ENCODE results near the gene BEST2. TPM values are rescaled to one million over a fixed set of nuclear protein-coding genes. Genes with fewer than 3 reads are reported as not detected.

The BEST2 gene
- total RNA-seq (not detected), polyA plus RNA-seq (not detected)
- long read RNA-seq, donor 1: 0 reads
- long read RNA-seq, donor 2: 0 reads

DNA sequence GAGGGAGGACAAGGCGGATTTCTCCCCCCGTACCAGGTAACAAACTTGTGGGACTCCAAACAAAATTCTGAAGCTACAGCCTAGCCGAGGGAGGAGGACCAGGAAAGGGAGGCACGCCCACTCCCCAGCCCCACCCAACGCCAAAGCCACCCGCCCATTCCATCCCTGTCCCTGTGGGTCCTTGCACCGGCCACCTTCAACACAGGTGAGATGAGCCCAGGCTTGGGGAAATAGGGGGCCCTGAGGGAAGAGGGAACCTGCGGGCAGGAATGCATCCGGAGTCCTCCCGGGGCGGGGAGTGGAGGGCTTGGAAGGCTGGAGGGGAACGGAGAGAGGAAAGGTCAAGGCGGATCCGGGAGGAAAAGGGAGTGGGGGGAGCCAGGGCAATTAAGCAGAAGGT is at the start of gene BEST2:
BEST2 (plus strand) TSS at position 157 of the 400 bp plus-strand sequence. CDS start 802 bp downstream, outside the sequence.
- Histone ChIP-seq H3K9me3 (peaks cover 0 to 13% (median 11%) of the 10 kb centered on the region in 8 donors), H3K4me1 (peaks cover 0 to 8% (median 0%) of the 10 kb centered on the region in 6 donors), H3K4me3 (no peak within 1 kb of the TSS), H3K27me3 (replicated peaks in 1 of 7) (peaks cover 0 to 66% (median 0%) of the 10 kb centered on the region in 7 donors), H3K36me3 (peaks cover 9 to 21% (median 17%) of the 10 kb centered on the region in 6 donors), H3K27ac (no peak within 1 kb of the TSS)
- intact Hi-C loops (cut with DNase I; ENCODE audit: low total_unique reads): no loop called here
- DNase-seq: no peak
- no peak for TF ChIP-seq POLR2A (IDR thresholded peaks at IDR 0.05)
- no peak for TF ChIP-seq POLR2AphosphoS5 (IDR thresholded peaks at IDR 0.05)
- TF ChIP-seq, protein P1, sequence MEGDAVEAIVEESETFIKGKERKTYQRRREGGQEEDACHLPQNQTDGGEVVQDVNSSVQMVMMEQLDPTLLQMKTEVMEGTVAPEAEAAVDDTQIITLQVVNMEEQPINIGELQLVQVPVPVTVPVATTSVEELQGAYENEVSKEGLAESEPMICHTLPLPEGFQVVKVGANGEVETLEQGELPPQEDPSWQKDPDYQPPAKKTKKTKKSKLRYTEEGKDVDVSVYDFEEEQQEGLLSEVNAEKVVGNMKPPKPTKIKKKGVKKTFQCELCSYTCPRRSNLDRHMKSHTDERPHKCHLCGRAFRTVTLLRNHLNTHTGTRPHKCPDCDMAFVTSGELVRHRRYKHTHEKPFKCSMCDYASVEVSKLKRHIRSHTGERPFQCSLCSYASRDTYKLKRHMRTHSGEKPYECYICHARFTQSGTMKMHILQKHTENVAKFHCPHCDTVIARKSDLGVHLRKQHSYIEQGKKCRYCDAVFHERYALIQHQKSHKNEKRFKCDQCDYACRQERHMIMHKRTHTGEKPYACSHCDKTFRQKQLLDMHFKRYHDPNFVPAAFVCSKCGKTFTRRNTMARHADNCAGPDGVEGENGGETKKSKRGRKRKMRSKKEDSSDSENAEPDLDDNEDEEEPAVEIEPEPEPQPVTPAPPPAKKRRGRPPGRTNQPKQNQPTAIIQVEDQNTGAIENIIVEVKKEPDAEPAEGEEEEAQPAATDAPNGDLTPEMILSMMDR (IDR thresholded peaks at IDR 0.05 in 8 of 11, conservative IDR thresholded peaks at IDR 0.05 in 3 of 11): no peak
- 48 to 67% (median 59%) methylated on average over 14 of the region's 14 CpGs for WGBS, 5 donors

DNA sequence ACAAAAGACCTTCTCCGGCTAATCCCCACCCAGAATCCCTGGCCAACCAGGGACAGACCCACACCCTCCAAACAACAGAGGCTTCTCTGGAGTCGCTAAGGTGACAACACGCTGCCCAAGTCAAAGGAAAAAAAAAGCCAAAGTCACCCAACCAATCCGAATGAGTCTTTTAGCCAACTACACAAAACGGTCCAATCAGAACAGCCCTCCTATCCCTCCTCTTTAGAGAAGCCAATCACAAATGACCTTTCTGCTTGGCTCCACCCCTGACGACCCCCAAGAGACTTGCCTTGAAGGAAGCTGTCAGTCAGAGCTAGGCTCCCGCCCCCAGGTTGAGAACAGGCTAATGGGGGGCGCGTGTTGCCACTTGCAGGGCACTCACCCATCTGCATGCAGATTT is 48.5 kb upstream of the BEST2 start:
- WGBS, 5 donors: 72 to 88% (median 79%) methylated on average over 9 of the region's 9 CpGs
- no peak for TF ChIP-seq POLR2A (IDR thresholded peaks at IDR 0.05)
- no peak for TF ChIP-seq POLR2AphosphoS5 (IDR thresholded peaks at IDR 0.05)
- TF ChIP-seq, protein P1 (IDR thresholded peaks at IDR 0.05 in 8 of 11, conservative IDR thresholded peaks at IDR 0.05 in 3 of 11): no peak
- Histone ChIP-seq H3K27me3 (replicated peaks in 1 of 7) (no peaks in the 10 kb centered on the region), H3K4me1 (peaks cover 0 to 6% (median 0%) of the 10 kb centered on the region in 6 donors), H3K9me3 (no peaks in the 10 kb centered on the region), H3K4me3 (no peak overlapping the region), H3K27ac (no peak overlapping the region), H3K36me3 (peaks cover 0 to 96% (median 78%) of the 10 kb centered on the region in 6 donors)
- no peak for DNase-seq
- intact Hi-C loops (cut with DNase I; ENCODE audit: low total_unique reads): no loop called here

DNA sequence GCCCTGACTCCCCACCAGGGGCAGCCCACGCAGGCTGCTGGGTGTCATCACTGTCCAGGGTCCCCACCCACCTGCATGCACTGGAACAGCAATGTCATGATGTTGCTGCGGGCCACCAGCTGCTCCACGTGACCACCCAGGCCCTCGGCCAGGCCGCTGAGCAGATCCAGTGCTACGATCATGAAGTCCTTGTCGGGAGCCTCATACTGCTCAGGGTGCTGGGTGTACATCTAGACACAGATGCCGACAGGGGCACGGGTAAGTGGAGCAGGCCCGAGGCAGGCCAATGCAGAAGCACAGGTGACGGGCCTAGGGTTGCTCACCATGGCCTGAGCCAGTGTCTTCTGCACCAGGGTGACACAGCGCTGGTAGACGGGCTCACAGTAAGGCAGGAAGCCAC is 46.4 kb upstream of the BEST2 start:
- Histone ChIP-seq H3K27ac (no peak overlapping the region), H3K36me3 (peaks cover 2 to 100% (median 97%) of the 10 kb centered on the region in 6 donors), H3K9me3 (no peaks in the 10 kb centered on the region), H3K4me3 (no peak overlapping the region), H3K4me1 (no peaks in the 10 kb centered on the region), H3K27me3 (replicated peaks in 1 of 7) (no peaks in the 10 kb centered on the region)
- intact Hi-C loops (cut with DNase I; ENCODE audit: low total_unique reads): no loop called here
- TF ChIP-seq POLR2A (IDR thresholded peaks at IDR 0.05) (no peak), POLR2AphosphoS5 (IDR thresholded peaks at IDR 0.05) (peak in 1 of 3 donors; percentile 13)
- TF ChIP-seq, protein P1 (IDR thresholded peaks at IDR 0.05 in 8 of 11, conservative IDR thresholded peaks at IDR 0.05 in 3 of 11): no peak
- WGBS, 5 donors: 94 to 97% (median 95%) methylated on average over 11 to 13 of the region's 13 CpGs
- no peak for DNase-seq

DNA sequence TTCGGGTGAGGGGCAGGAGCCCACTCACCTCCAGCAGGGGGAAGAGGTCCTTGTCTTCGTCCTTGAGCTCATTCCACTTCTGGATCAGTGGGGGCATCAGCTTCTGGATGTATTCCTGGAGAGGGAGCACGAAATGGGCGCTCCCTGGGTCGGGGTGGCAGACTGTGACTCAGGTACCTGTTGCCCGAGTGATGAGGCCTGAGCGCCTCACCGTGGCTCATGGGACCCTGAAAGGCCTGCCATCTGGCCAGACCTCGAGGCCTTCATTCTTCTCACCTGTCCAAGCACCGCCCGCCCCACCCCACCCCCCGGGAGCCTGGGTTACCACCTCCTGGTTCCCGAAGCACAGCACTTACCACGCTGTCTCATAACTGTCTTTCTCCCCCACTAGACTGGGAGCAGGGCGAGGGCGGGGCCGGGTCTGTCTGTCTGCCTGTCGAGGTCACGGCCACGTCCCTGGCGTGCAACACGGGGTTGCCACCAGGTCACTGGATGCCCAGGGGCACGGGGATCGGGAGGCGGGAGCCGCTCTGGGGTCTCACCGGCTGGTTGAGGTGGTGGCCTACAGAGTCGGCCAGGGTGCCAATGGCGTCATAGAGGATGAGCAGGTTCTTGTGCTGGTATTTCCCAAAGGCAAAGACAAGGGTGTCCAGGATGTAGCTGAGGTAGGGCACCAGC is 45.8 kb upstream of the BEST2 start:
- no peak for TF ChIP-seq POLR2AphosphoS5 (IDR thresholded peaks at IDR 0.05)
- no peak for TF ChIP-seq POLR2A (IDR thresholded peaks at IDR 0.05)
- TF ChIP-seq, protein P1 (IDR thresholded peaks at IDR 0.05 in 8 of 11, conservative IDR thresholded peaks at IDR 0.05 in 3 of 11): no peak
- WGBS, 5 donors: 93 to 95% (median 95%) methylated on average over 15 to 29 of the region's 29 CpGs
- DNase-seq: no peak
- Histone ChIP-seq H3K27ac (no peak overlapping the region), H3K4me1 (no peaks in the 10 kb centered on the region), H3K9me3 (no peaks in the 10 kb centered on the region), H3K36me3 (peaks cover 2 to 100% (median 97%) of the 10 kb centered on the region in 6 donors), H3K4me3 (no peak overlapping the region), H3K27me3 (replicated peaks in 1 of 7) (no peaks in the 10 kb centered on the region)
- intact Hi-C loops (cut with DNase I; ENCODE audit: low total_unique reads): no loop called here
